ENCODE measurements around the gene STRADB. TPM values are rescaled to one million over a fixed set of nuclear protein-coding genes. Genes with fewer than 3 reads are reported as not detected.
A peak's percentile ranks its signal among the peaks of the same experiment; 100 is the strongest.

STRADB gene
- total RNA-seq, 1 donor from 2014 or later = 109 TPM

DNA sequence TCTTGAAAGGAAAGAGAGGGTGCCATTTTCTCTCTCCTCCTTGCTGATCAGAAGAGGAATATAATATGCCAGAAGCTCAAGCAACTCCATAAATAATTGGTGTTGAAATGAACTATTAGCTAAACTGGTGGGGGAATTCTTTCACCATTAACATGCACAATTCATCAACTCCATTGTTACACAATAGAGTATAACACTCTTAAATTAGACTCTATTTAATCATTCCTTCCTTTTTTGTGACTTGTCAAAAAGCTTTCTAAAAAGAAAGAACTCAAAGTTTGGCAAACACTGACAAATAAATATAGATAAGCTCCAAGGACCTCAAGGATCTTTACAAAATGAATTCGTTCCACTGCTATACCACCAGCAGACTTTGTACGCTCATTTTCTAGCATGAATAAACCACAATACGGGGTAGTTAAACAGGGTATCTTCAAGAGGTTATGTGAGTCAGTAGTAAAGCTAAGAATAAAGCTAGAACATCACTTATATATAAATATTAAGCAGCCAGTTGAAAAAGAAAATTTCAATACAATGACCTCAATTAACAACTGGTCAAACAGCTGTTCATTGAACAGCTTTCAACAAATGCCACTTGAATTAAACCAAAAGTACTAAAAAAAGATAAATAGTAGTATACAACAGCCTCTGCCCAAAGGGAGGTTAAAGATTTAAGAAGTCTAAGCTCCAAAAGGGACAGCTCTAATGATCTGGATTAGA is 6.6 kb upstream of the STRADB start:
- Histone ChIP-seq H3K27ac (ENCODE audit: low read depth, low read length) (no peak overlapping the region), H3K36me3 (ENCODE audit: control insufficient read depth in 3 of 3, insufficient read depth in 3 of 3, low read length in 3 of 3) (no peaks in the 10 kb centered on the region), H3K4me1 (ENCODE audit: control insufficient read depth in 3 of 3, insufficient read depth in 3 of 3, low read length in 3 of 3) (peaks cover 0 to 4% (median 3%) of the 10 kb centered on the region in 3 donors), H3K27me3 (ENCODE audit: control insufficient read depth in 3 of 3, insufficient read depth in 3 of 3, low read length in 3 of 3) (no peaks in the 10 kb centered on the region), H3K4me3 (ENCODE audit: low read length in 3 of 3) (no peak overlapping the region), H3K9ac (ENCODE audit: low read depth in 1 of 3, low read length in 3 of 3) (no peak overlapping the region), H3K9me3 (ENCODE audit: control insufficient read depth in 3 of 3, low read length in 3 of 3) (no peaks in the 10 kb centered on the region)

- Histone ChIP-seq H3K9me3 (ENCODE audit: control insufficient read depth in 3 of 3, low read length in 3 of 3) (no peaks in the 10 kb centered on the region), H3K27me3 (ENCODE audit: control insufficient read depth in 3 of 3, insufficient read depth in 3 of 3, low read length in 3 of 3) (no peaks in the 10 kb centered on the region), H3K4me1 (ENCODE audit: control insufficient read depth in 3 of 3, insufficient read depth in 3 of 3, low read length in 3 of 3) (peaks cover 3 to 14% (median 9%) of the 10 kb centered on the region in 3 donors), H3K4me3 (ENCODE audit: low read length in 3 of 3) (no peak overlapping the region), H3K27ac (ENCODE audit: low read depth, low read length) (no peak overlapping the region), H3K36me3 (ENCODE audit: control insufficient read depth in 3 of 3, insufficient read depth in 3 of 3, low read length in 3 of 3) (no peaks in the 10 kb centered on the region), H3K9ac (ENCODE audit: low read depth in 1 of 3, low read length in 3 of 3) (no peak overlapping the region)
These were observed 4.5 kb upstream of the STRADB start for GRCh38 chr2:201447086-201447485.

- H3K4me1 ChIP-seq (ENCODE audit: control insufficient read depth in 3 of 3, insufficient read depth in 3 of 3, low read length in 3 of 3) = peaks cover 3 to 16% (median 13%) of the 10 kb centered on the region in 3 donors
- H3K9ac ChIP-seq (ENCODE audit: low read depth in 1 of 3, low read length in 3 of 3) = no peak overlapping the region
- no peak overlapping the region for H3K4me3 ChIP-seq (ENCODE audit: low read length in 3 of 3)
- no peak overlapping the region for H3K27ac ChIP-seq (ENCODE audit: low read depth, low read length)
- no peaks in the 10 kb centered on the region for H3K36me3 ChIP-seq (ENCODE audit: control insufficient read depth in 3 of 3, insufficient read depth in 3 of 3, low read length in 3 of 3)
- no peaks in the 10 kb centered on the region for H3K27me3 ChIP-seq (ENCODE audit: control insufficient read depth in 3 of 3, insufficient read depth in 3 of 3, low read length in 3 of 3)
- no peaks in the 10 kb centered on the region for H3K9me3 ChIP-seq (ENCODE audit: control insufficient read depth in 3 of 3, low read length in 3 of 3)
These were observed 3.5 kb upstream of the STRADB start for GRCh38 chr2:201448061-201448460.

DNA sequence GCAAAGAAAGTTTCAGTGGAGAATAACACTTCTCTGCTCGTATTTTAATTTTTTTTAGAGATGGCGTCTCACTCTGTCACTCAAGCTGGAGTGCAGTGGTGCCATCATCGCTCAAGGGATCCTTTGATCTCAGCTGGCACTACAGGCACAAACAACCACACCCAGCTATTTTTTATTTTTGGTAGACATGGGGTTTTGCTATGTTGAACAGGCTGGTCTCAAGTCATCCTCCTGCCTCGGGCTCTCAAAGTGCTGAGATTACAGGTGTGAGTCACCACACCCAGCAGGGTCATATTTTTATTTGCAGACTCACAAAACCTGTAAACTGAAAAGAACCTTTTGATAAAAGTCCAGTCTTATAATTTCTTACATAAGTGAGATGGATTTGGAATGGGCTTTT is 2.8 kb upstream of the STRADB start:
- no peaks in the 10 kb centered on the region for H3K9me3 ChIP-seq (ENCODE audit: control insufficient read depth in 3 of 3, low read length in 3 of 3)
- H3K9ac ChIP-seq (ENCODE audit: low read depth in 1 of 3, low read length in 3 of 3) = no peak overlapping the region
- H3K36me3 ChIP-seq (ENCODE audit: control insufficient read depth in 3 of 3, insufficient read depth in 3 of 3, low read length in 3 of 3) = no peaks in the 10 kb centered on the region
- no peak overlapping the region for H3K4me3 ChIP-seq (ENCODE audit: low read length in 3 of 3)
- H3K4me1 ChIP-seq (ENCODE audit: control insufficient read depth in 3 of 3, insufficient read depth in 3 of 3, low read length in 3 of 3) = peaks cover 6 to 22% (median 16%) of the 10 kb centered on the region in 3 donors
- H3K27me3 ChIP-seq (ENCODE audit: control insufficient read depth in 3 of 3, insufficient read depth in 3 of 3, low read length in 3 of 3) = no peaks in the 10 kb centered on the region
- H3K27ac ChIP-seq (ENCODE audit: low read depth, low read length) = no peak overlapping the region

- H3K4me1 ChIP-seq (ENCODE audit: control insufficient read depth in 3 of 3, insufficient read depth in 3 of 3, low read length in 3 of 3) = peaks cover 6 to 23% (median 16%) of the 10 kb centered on the region in 3 donors
- peaks cover 0 to 3% (median 3%) of the 10 kb centered on the region in 3 donors for H3K36me3 ChIP-seq (ENCODE audit: control insufficient read depth in 3 of 3, insufficient read depth in 3 of 3, low read length in 3 of 3)
- no peaks in the 10 kb centered on the region for H3K27me3 ChIP-seq (ENCODE audit: control insufficient read depth in 3 of 3, insufficient read depth in 3 of 3, low read length in 3 of 3)
- H3K4me3 ChIP-seq (ENCODE audit: low read length in 3 of 3) = peak overlapping the region; percentile 83 to 94 (median 92)
- H3K9me3 ChIP-seq (ENCODE audit: control insufficient read depth in 3 of 3, low read length in 3 of 3) = no peaks in the 10 kb centered on the region
- H3K9ac ChIP-seq (ENCODE audit: low read depth in 1 of 3, low read length in 3 of 3) = peak overlapping the region; percentile 78 to 96 (median 93)
- H3K27ac ChIP-seq (ENCODE audit: low read depth, low read length) = peak overlapping the region; percentile 75
These were observed 617 bp upstream of the STRADB start for GRCh38 chr2:201450954-201451291.

DNA sequence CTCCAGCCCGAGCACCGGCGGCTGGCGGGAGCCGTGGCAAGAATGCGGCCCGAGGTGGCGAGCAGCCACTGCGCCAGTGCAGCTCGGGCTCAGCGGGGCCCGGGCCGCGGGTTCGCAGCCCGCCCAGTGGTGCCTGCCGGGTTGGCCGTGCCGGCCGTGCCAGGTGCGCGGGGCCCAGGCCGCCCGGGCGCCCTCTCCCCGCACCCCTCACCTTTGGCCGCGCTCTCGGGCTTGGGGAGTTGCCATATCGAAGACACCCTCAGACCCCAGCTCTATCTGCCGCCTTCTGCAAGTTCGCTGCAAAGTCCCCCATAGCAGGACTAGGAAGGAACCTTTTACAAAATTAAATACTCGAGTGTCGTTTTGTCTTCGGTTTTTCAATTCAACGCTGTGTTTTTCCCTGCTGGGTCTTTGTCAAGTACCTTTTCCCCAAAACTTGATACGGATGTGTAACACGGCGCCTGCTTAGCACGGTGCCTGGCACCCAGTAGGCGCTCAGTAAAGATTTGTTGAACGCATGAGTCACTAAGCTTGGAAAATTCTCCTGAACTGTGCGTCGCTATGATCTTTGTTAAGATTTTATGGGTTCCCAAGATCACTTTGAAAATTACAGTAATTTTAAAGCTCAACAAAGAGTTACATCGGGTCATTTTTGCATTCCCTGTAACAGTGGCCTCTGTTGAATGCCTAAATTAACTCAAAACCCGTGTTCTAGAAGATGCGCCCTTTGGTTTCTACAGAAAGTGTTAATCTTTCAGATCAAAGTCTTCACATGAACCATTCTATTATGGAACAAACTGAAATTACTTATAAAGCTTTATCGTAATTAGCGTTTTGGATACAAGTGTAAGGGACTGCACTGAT is 750 bp downstream of the STRADB start:
- Histone ChIP-seq H3K9ac (ENCODE audit: low read depth in 1 of 3, low read length in 3 of 3) (peak overlapping the region; percentile 76 to 93 (median 78)), H3K36me3 (ENCODE audit: control insufficient read depth in 3 of 3, insufficient read depth in 3 of 3, low read length in 3 of 3) (peaks cover 0 to 6% (median 3%) of the 10 kb centered on the region in 3 donors), H3K4me1 (ENCODE audit: control insufficient read depth in 3 of 3, insufficient read depth in 3 of 3, low read length in 3 of 3) (peaks cover 6 to 19% (median 16%) of the 10 kb centered on the region in 3 donors), H3K27me3 (ENCODE audit: control insufficient read depth in 3 of 3, insufficient read depth in 3 of 3, low read length in 3 of 3) (no peaks in the 10 kb centered on the region), H3K27ac (ENCODE audit: low read depth, low read length) (peak overlapping the region; percentile 75), H3K9me3 (ENCODE audit: control insufficient read depth in 3 of 3, low read length in 3 of 3) (no peaks in the 10 kb centered on the region), H3K4me3 (ENCODE audit: low read length in 3 of 3) (peak overlapping the region; percentile 78 to 94 (median 83))

- Histone ChIP-seq H3K27me3 (ENCODE audit: control insufficient read depth in 3 of 3, insufficient read depth in 3 of 3, low read length in 3 of 3) (no peaks in the 10 kb centered on the region), H3K9ac (ENCODE audit: low read depth in 1 of 3, low read length in 3 of 3) (peak overlapping the region in 2 of 3 donors; percentile 25 to 78), H3K4me3 (ENCODE audit: low read length in 3 of 3) (peak overlapping the region in 2 of 3 donors; percentile 78 to 83), H3K36me3 (ENCODE audit: control insufficient read depth in 3 of 3, insufficient read depth in 3 of 3, low read length in 3 of 3) (peaks cover 0 to 6% (median 3%) of the 10 kb centered on the region in 3 donors), H3K27ac (ENCODE audit: low read depth, low read length) (no peak overlapping the region), H3K9me3 (ENCODE audit: control insufficient read depth in 3 of 3, low read length in 3 of 3) (no peaks in the 10 kb centered on the region), H3K4me1 (ENCODE audit: control insufficient read depth in 3 of 3, insufficient read depth in 3 of 3, low read length in 3 of 3) (peaks cover 6 to 19% (median 14%) of the 10 kb centered on the region in 3 donors)
These were observed 1.5 kb downstream of the STRADB start for GRCh38 chr2:201452922-201453643.

DNA sequence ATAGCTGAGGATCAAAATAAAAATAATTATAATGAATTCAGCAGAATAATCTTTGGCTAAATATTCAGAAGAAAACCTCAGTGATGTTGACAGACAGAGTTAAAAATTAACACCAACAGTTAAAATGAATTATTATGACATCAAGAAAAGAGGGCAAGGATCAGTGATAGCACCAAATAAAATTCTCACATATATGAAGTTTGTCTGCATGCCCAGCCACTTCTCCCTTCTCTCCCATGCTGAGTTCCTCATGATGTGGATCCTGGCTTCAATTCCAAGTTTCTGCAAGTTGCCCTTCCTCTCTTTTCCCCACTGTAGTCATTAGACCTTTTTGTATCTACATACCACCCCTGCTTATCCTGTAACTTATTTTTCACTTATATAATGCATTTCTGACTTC is 6.8 kb downstream of the STRADB start:
- Histone ChIP-seq H3K9ac (ENCODE audit: low read depth in 1 of 3, low read length in 3 of 3) (no peak overlapping the region), H3K36me3 (ENCODE audit: control insufficient read depth in 3 of 3, insufficient read depth in 3 of 3, low read length in 3 of 3) (peaks cover 9 to 37% (median 33%) of the 10 kb centered on the region in 3 donors), H3K4me3 (ENCODE audit: low read length in 3 of 3) (no peak overlapping the region), H3K27me3 (ENCODE audit: control insufficient read depth in 3 of 3, insufficient read depth in 3 of 3, low read length in 3 of 3) (no peaks in the 10 kb centered on the region), H3K9me3 (ENCODE audit: control insufficient read depth in 3 of 3, low read length in 3 of 3) (peaks cover 0 to 2% (median 0%) of the 10 kb centered on the region in 3 donors), H3K27ac (ENCODE audit: low read depth, low read length) (no peak overlapping the region), H3K4me1 (ENCODE audit: control insufficient read depth in 3 of 3, insufficient read depth in 3 of 3, low read length in 3 of 3) (peaks cover 0 to 4% (median under 1%) of the 10 kb centered on the region in 3 donors)

GRCh38 chr2:201460532-201460931 is 9.0 kb downstream of the STRADB start:
- Histone ChIP-seq H3K4me1 (ENCODE audit: control insufficient read depth in 3 of 3, insufficient read depth in 3 of 3, low read length in 3 of 3) (peaks cover 2 to 5% (median 4%) of the 10 kb centered on the region in 3 donors), H3K9me3 (ENCODE audit: control insufficient read depth in 3 of 3, low read length in 3 of 3) (peaks cover 0 to 2% (median 0%) of the 10 kb centered on the region in 3 donors), H3K27me3 (ENCODE audit: control insufficient read depth in 3 of 3, insufficient read depth in 3 of 3, low read length in 3 of 3) (no peaks in the 10 kb centered on the region), H3K9ac (ENCODE audit: low read depth in 1 of 3, low read length in 3 of 3) (no peak overlapping the region), H3K27ac (ENCODE audit: low read depth, low read length) (no peak overlapping the region), H3K4me3 (ENCODE audit: low read length in 3 of 3) (no peak overlapping the region), H3K36me3 (ENCODE audit: control insufficient read depth in 3 of 3, insufficient read depth in 3 of 3, low read length in 3 of 3) (peaks cover 19 to 49% (median 45%) of the 10 kb centered on the region in 3 donors)
